CD4-positive, alpha-beta memory T cell (primary cell): ENCODE data around the gene CRELD2. TPM values are rescaled to one million over a fixed set of nuclear protein-coding genes. Genes with fewer than 3 reads are reported as not detected.

Experiments used
- microRNA-seq: library from miRNA; unstranded; fragments of <30 nt; microRNA quantifications from one replicate; pipeline ENCODE4 v1.2.0, GENCODE V29; 2021; ENCODE audit warnings: borderline replicate concordance, borderline number of aligned reads, borderline microRNAs expressed, mixed read lengths
- polyA plus RNA-seq, 2 donors: library from polyadenylated mRNA; unstranded; fragments of 300-500 nt; fragmentation: Illumina TruSeq; gene quantifications; one replicate each; pipeline ENCODE4 v1.2.3, GENCODE V29; 2021
- total RNA-seq, 2 experiments: library from RNA; stranded (reverse); gene quantifications; one replicate each; pipeline ENCODE4 v1.2.3, GENCODE V29; 2021

CRELD2 gene
- total and polyA plus RNA-seq, 4 experiments from 2014 or later, result 36.0 to 46.1 (median 38.2) TPM

Small RNA genes lying within 50 kb of the gene (microRNA-seq; reads per million reads assigned to microRNA genes)
- gene MIR6821, result not detected

Other genes with a start within 250 kb of the CRELD2 start
- 10 to 100 TPM; 84.0 to 88.1 TPM for gene BRD1, start 90.8 kb upstream of the CRELD2 start, total RNA-seq
- gene BRD1, start 90.8 kb upstream of the CRELD2 start, polyA plus RNA-seq, result 1 to 10 TPM in 1 of 2 donors, under 1 TPM in 1; 0.94 to 5.1 TPM
- gene ZBED4, start 64.8 kb upstream of the CRELD2 start, total RNA-seq, result 10 to 100 TPM; 17.7 to 18.6 TPM
- gene ZBED4, start 64.8 kb upstream of the CRELD2 start, polyA plus RNA-seq, result 10 to 100 TPM in 1 of 2 donors, 1 to 10 TPM in 1; 6.7 to 10.0 TPM
- gene ALG12, start 196 bp upstream of the CRELD2 start, total RNA-seq, result 10 to 100 TPM; 19.6 to 27.2 TPM
- 10 to 100 TPM; 16.9 to 19.0 TPM for gene ALG12, start 196 bp upstream of the CRELD2 start, polyA plus RNA-seq
- gene PIM3, start 42.1 kb downstream of the CRELD2 start, total RNA-seq, result 10 to 100 TPM; 58.8 to 62.3 TPM
- 10 to 100 TPM; 48.1 to 49.7 TPM for gene PIM3, start 42.1 kb downstream of the CRELD2 start, polyA plus RNA-seq
- not detected for gene IL17REL, start 94.1 kb downstream of the CRELD2 start, total RNA-seq
- not detected for gene IL17REL, start 94.1 kb downstream of the CRELD2 start, polyA plus RNA-seq
- not detected for gene TTLL8, start 139.7 kb downstream of the CRELD2 start, total RNA-seq
- not detected for gene TTLL8, start 139.7 kb downstream of the CRELD2 start, polyA plus RNA-seq
- gene MLC1, start 166.8 kb downstream of the CRELD2 start, total RNA-seq, result not detected
- gene MLC1, start 166.8 kb downstream of the CRELD2 start, polyA plus RNA-seq, result under 1 TPM in 1 of 2 donors, not detected in 1; 0.28 TPM
- gene MOV10L1, start 171.4 kb downstream of the CRELD2 start, total RNA-seq, result not detected
- gene MOV10L1, start 171.4 kb downstream of the CRELD2 start, polyA plus RNA-seq, result not detected